ENCODE results near the gene IPO11.

DNA sequence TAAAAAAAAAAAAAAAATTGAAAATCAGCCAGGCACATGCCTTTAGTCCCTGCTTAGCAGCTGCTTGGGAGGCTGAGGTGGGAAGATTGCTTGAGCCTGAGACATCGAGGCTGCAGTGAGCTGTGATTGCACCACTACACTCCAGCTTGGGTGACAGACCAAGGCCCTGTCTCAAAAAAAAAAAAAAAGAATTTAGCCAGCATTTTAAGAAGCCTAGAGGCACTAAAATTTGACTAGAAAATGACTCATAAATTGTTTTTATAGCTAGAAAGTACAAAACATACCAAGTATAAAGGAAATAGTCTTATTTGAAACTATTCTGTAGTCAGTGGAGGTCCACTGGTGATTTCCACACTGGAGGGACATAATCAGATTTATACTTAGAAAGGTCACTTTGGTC lies 183.5 kb downstream of the IPO11 start:
- TF ChIP-seq, protein P1, sequence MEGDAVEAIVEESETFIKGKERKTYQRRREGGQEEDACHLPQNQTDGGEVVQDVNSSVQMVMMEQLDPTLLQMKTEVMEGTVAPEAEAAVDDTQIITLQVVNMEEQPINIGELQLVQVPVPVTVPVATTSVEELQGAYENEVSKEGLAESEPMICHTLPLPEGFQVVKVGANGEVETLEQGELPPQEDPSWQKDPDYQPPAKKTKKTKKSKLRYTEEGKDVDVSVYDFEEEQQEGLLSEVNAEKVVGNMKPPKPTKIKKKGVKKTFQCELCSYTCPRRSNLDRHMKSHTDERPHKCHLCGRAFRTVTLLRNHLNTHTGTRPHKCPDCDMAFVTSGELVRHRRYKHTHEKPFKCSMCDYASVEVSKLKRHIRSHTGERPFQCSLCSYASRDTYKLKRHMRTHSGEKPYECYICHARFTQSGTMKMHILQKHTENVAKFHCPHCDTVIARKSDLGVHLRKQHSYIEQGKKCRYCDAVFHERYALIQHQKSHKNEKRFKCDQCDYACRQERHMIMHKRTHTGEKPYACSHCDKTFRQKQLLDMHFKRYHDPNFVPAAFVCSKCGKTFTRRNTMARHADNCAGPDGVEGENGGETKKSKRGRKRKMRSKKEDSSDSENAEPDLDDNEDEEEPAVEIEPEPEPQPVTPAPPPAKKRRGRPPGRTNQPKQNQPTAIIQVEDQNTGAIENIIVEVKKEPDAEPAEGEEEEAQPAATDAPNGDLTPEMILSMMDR (conservative IDR thresholded peaks at IDR 0.05; ENCODE audit: low read depth in 2 of 2): no peak
- no peak for TF ChIP-seq EZH2phosphoT487 (IDR thresholded peaks at IDR 0.05; ENCODE audit: unreplicated experiment)
- TF ChIP-seq EZH2 (IDR thresholded peaks at IDR 0.05; ENCODE audit: low read depth, unreplicated experiment): no peak

Measured in GM23338 (cell line).